GM18502 (cell line): ENCODE measurements around the gene BACH2.
A peak's percentile ranks its signal among the peaks of the same experiment; 100 is the strongest.

Source experiments
- ATAC-seq: cut with Tn5 transposase; IDR thresholded peaks from one replicate; pipeline ENCODE4 v1.9.1; 2021; ENCODE audit warnings: mild to moderate bottlenecking; ENCODE audit not compliant: unreplicated experiment, poor library complexity

Gene BACH2

DNA sequence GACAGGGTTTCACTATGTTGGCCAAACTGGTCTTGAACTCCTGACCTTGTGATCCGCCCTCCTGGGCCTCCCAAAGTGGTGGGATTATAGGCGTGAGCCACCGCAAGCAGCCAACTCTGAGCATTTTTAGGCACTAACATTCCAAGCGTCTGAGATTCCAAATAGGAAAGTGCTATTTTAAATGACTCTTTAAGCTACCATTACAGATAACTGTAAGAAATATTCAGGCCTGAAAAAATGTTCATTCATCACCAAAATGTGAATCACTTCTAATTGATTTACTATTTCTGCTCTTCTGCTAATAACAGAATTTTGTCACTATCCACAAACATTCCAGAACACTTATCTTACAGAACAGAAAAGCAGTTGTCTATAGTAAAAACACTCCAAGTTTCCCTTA is 106.5 kb downstream of the BACH2 start:
- ATAC-seq, result no peak

DNA sequence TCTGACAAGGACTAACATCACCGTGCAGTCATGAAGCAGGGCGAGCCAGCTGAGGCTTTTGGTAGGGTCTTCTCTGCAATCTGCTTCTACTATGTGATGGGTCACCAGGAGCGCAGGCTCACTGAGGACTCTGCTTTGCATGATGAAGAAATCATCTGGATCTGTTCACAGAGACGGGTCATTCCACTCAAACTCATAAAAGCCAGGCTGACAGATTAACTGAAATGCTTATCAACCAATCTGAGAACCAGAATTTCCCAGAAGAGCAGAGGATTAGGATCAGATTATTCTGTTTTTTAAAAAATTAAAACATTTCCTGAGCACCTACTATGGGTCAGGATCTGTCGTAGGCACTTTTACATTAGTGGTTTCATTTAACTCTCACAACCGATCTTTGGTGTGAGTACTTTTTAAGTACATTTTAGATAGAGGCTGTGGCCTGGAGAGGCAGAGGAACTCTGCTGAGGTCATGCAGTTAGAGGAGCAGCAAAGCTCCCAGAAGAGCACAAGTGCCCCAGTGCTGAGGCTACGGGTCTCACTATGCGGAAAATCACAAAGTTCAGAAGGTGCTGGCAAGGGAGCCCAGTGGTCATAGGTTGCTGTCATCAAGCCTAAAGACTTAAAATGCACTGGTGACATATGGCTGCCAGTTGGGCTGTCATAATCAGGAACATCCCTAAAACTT is 109.1 kb downstream of the BACH2 start:
- no peak for ATAC-seq

DNA sequence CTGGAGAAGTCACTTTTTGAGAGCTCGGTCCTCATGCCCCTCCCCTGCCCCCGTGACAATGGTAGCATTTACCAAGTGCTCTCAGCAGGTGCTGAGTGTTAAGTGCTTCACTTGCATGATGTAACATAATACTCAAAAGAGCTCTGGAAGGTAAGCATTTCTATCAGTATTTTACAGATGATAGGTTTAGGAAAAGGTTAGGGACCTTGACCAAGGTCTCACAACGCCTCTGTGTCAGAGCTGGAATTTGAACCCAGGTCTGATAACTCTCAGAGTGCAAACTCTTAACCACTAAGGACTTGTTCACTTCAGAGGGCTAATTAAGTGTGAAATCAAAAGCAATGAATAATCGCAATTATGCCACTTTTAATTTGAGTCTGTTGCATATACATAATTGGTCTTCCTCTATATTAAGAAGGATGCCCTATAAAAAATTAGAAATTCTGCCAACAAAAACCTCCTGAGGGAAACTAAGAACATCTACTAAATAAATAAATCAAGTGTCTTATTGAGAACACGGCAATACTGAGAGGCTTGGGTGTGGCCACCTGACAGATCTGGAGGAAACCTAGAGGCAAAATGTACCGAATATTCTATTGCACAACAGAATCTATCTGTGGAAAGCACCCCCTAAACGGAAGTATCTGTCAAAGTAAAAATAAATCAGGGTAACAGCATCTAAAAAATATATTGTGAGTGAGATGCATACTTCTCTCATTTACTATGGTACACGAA is 109.8 kb downstream of the BACH2 start:
- ATAC-seq, result no peak

DNA sequence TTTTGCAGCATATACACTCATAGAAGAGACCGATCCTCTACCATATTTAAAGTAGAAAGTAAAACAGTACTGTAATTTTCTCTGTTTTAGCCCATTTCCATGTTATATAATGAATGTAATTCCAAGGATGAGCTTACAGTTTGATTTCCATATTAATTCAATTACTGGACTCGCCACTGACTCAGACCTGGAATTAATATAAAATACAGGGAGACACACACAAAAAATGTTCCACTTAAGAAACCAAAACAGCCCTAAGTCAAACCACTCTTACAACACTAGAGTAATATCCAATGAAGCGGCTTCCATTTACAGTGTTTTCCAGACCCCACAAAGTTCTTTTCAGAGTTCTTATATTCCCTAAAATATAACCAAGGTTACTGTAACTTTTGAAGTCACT is 110.6 kb downstream of the BACH2 start:
- no peak for ATAC-seq

GRCh38 chr6:90184334-90185298 is 112.0 kb downstream of the BACH2 start:
- no peak for ATAC-seq

- ATAC-seq, result no peak
Observed at GRCh38 chr6:90183587-90184333, 112.9 kb downstream of the BACH2 start.

GRCh38 chr6:90180526-90180925 is 116.1 kb downstream of the BACH2 start:
- no peak for ATAC-seq

GRCh38 chr6:90179190-90180169 is 117.2 kb downstream of the BACH2 start:
- no peak for ATAC-seq

- no peak for ATAC-seq
Observed at GRCh38 chr6:90178384-90178855, 118.2 kb downstream of the BACH2 start.

DNA sequence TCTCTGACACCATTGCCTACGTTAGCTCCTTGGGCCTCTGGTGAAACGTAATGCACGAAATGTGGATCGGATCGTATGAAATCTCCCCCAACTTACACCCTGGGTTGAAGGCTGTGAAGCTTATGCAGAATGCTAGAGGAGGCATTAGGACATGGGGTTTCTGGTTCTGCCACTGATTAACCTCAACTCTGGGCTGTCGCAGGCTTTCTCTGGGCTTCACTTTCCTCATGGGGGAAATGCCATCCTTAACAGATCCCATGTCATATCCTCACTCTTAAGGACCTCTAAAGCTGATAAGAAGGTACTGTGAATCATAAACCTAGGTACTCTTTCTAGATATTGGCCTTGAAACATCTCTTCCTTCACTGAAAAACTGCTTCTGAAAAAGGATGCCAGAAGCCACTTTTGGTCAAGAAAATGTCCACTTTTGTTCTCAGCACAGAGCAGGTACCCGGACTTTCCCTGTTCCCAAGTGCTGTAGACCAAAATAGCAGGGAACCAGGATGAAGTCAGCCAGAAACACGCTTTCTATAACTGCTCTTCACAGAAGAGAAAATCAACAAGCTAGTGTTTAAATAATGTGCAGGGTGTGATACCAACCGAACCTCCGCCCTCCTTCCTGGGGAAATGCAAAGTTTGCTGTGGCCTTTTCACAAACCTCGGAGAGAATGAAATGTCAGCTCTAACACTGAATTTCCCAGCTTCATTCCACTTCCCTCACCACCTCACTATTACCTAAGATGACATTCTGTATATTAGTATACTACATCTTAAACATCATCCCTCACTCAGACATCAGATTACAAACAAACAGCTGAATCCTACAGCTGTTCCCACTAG is 118.9 kb downstream of the BACH2 start:
- no peak for ATAC-seq

GRCh38 chr6:90175627-90176538 is 120.8 kb downstream of the BACH2 start:
- peak; percentile 90 for ATAC-seq

GRCh38 chr6:90173262-90173925 is 123.2 kb downstream of the BACH2 start:
- no peak for ATAC-seq

GRCh38 chr6:90170601-90171000 is 126.0 kb downstream of the BACH2 start:
- no peak for ATAC-seq

DNA sequence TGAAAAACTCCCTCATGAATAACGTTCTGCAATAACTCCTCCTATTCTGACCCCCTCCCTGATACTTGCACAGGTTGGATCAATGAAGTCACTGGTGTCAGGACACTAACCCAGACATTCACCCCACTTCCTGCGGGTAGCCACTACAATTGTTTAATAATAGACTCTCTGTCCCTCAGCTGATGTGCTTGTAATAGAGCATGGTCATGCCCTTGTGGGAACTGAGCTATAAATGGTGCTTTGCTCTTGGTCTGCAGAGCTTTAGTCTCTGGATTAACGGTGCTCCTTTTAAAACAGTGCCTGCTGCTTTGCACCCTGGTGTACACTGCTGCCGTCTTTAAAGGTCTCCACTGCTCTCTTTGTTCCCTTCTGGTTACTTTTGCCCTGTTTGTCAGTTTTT is 127.3 kb downstream of the BACH2 start:
- no peak for ATAC-seq

- no peak for ATAC-seq
Observed at GRCh38 chr6:90168693-90169131, 127.9 kb downstream of the BACH2 start.
